CD4-positive, alpha-beta T cell treated with Interleukin-15 for 1 hour (primary cell): ENCODE data around the gene IL18.
"Not testable (repeated sequence)": the region's sequence is repeated elsewhere in the genome, so short reads cannot be mapped to it uniquely, and the experiment has no call there.

Source experiments
- DNase-seq: peaks from one replicate; pipeline ENCODE4 v3.0.0-alpha.2; 2020

The IL18 gene

DNA sequence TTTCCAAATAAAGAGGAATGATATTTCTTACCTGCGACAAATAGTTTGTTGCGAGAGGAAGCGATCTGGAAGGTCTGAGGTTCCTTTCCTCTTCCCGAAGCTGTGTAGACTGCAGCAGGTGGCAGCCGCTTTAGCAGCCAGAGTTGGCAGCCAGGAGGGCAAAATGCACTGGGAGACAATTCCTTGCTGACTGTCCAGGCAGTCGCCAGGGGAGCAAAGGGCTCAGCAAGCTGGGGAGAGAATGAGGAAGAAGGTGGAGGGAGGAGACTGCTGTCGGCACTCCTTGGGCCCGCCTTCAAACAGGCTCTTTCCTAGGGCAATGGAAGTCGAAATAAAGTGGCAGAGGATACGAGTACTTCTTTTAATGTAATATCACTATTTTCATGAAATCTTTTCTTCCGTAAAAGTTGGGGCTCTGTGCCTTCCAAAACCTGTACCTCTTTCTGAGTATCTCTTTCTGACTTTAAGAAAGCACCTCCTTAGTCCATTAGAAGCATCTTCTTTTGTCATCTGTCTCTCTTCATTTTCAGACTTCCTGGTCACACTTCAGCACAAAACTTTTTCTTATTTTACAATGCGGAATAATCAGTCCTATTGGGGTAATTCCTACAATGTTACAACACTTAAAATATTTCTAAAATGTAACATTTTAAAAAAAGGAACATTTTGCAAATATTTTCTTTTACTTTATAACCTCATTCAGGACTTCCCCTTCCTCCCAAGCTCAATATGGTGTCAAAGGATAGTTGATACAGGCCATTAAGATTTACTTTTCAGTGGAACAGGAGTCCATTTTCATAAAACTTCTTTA, at the start of gene IL18:
Gene IL18 (minus strand): TSS at position 220 of the 811 bp plus-strand sequence. CDS start 9,041 bp downstream, outside the sequence.
- DNase-seq, result peak; percentile 32

DNA sequence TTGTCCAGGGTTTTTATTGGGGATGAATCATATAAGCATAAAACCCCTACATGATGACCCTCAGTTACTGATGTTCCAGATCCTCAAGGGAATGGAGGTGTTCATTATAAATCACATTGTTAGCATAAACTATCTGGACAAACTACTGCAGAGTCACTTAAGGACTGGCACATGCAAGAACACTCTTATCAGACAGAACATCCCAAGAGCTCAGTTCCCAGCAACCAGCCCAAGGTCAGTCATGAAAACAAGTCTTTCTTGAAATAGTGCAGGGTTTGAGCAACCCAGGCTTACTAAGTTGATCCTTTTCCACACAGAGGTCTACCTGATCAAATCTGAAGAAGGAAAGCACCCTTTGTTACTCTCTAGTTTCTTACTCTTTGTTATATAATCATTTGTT, 48.8 kb upstream of the IL18 start:
- no peak for DNase-seq

GRCh38 chr11:112212290-112212689, 48.4 kb upstream of the IL18 start:
- DNase-seq, result no peak

DNA sequence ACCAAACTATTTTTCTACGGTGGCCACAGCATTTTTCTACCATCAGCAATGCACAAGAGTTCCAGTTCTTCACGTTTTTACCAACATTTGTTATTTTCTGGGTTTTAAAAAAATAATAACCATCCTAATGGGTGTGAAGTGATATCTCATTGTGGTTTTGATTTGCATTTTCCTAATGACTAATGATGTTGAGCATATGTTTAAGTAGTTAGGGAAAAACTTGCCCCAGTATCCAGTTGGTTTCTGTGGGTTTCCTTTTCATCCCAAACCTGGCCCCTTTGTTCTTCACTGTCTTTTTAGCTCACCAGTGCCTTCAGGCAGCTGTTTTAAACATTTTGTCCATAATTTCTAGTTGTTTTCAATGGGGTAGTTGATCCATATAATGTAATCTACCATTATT, 47.6 kb upstream of the IL18 start:
- no peak for DNase-seq

GRCh38 chr11:112210890-112211289, 47.0 kb upstream of the IL18 start:
- DNase-seq, result no peak

DNA sequence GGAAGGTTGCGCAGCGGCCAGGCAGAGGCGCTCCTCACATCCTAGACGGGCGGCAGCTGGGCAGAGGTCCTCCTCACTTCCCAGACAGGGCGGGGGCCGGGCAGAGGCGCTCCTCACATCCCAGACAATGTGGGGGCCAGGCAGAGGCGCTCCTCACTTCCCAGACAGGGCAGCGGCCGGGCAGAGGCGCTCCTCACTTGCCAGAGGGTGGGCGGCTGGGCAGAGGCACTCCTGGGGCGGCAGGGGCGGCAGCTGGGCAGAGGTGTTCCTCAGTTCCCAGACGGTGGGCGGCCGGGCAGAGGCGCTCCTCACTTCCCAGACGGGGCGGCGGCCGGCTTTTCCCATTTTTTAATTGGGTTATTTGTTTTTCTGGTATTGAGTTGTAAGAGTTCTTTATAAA, 42.2 kb upstream of the IL18 start:
- no peak for DNase-seq

DNA sequence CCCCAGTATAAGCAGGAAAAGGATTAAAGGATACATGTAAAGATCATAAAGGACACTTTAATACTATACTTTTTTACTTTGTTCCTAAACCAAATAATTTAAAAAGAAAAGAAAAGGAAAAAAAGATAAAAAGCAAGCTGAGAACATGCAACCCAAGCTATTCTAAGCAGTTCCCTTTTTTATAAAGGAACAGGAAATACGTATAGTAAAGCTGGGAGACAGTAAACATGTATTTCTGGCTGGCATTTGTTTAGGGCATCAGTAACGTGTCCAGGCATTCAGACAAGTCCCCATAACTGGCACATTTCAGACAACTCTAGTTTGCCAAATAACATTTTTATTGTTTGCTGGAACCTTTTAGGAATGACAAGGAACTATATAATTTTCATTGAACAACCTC, 36.4 kb upstream of the IL18 start:
- DNase-seq, result no peak

- not testable (repeated sequence) for DNase-seq
Observed at GRCh38 chr11:112199101-112199500, 35.2 kb upstream of the IL18 start.

GRCh38 chr11:112196519-112197087, 32.7 kb upstream of the IL18 start:
- no peak for DNase-seq

DNA sequence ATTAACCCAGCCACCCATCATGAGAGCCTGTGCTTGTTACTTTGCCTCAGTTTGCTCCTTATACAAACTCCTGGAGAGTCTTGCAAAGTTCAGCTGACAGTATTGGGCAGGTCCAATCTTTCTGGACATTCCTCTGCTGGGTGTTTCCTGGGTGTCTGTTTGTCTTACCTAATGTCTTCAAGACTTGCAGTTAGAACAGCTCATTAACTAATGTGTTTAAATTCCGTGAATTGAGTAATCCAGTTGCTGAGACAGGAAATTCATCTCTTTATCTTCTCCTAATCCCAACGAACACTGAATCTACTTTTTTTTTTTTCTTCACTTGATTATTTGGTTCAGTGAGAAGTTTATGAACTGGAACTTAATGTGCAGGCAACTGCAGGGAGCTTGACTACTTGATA, 32.1 kb upstream of the IL18 start:
- no peak for DNase-seq

GRCh38 chr11:112195113-112195512, 31.2 kb upstream of the IL18 start:
- not testable (repeated sequence) for DNase-seq

GRCh38 chr11:112186304-112186703, 22.4 kb upstream of the IL18 start:
- no peak for DNase-seq

GRCh38 chr11:112185883-112186282, 22.0 kb upstream of the IL18 start:
- DNase-seq, result no peak

- DNase-seq, result no peak
Observed at GRCh38 chr11:112182867-112183266, 19.0 kb upstream of the IL18 start.

DNA sequence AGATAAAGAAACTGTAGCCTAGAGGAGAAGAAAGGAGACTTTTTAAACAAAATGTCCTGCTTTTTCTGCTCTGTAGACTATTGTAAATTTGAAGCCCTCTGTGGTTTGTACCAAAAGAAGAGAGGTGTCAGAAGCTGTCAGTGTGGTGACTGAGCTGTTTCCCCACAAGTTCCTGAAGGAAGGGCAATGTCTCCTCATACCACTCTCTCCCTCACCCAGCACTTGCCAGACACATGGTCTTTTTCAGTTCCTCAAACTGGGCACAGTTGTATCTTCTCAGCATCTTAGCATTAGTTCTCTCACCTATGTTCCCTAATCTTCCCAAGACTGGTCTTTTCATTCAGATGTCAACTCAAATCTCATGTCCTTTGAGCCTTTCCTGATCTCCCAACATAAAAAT, 15.7 kb upstream of the IL18 start:
- peak; percentile 30 for DNase-seq

GRCh38 chr11:112178936-112179335, 15.0 kb upstream of the IL18 start:
- DNase-seq, result no peak

DNA sequence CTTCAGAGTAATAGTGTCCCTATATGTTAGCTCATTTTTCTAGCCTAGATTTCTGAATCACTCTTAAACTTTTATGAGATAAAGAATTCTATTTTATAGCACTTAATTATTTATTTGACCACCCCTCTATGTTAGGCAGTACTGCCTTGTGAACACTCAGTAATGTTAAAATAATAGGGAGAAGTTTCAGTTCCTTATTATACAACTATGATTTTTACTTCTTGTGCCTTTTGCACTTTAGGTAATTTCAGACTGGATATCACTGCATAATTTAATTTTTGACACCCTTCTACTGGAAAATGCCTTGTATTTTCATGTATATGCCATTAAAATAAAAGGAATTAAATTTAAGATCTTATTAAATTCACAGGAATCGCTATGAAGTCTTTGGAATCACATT, 14.5 kb upstream of the IL18 start:
- DNase-seq, result no peak

- no peak for DNase-seq
Observed at GRCh38 chr11:112177589-112177988, 13.7 kb upstream of the IL18 start.

GRCh38 chr11:112176077-112176476, 12.2 kb upstream of the IL18 start:
- DNase-seq, result no peak

- DNase-seq, result no peak
Observed at GRCh38 chr11:112175599-112175952, 11.7 kb upstream of the IL18 start.

DNA sequence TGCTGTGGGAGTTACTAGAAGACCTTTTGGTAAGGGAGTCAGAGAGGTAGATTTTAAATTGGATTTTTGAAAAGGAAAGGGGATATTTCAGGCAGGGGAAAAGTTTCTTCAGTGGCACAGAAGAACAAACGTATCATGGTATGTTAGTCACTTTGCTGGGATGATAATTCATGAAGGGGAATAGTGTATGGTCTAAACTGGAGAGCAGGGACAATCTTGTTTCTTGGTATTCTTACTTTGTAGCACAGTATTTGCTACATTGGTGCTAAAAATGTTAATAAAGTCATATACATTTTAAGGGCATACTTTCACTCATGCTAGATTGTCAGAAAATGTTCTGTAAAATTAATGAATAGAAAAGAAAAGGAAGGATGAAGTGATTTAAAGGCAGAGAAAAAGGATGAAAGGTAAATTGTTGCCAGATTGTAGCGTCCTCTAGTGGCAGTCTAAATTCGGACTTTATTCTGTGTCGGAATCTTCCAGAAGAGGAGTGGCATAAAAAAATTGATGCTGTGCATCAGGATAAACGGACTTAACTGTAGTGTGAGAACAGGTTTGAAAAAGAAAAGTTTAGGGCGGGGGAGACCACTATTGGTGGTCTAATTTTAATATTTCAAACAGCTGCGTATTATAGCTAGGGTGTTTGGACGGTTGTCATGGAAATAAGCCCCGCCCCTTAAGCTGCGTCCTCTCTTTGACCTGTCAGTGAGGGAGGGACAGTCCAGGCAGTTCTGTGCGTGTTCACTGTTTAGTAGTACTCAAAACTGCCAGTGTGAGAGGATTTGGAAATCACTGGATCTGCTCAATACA, 11.1 kb upstream of the IL18 start, which contains the start of gene BCO2:
Gene BCO2 (plus strand): TSS at position 724 of the 810 bp plus-strand sequence. CDS start 90 bp downstream, outside the sequence.
- DNase-seq, result peak; percentile 82

DNA sequence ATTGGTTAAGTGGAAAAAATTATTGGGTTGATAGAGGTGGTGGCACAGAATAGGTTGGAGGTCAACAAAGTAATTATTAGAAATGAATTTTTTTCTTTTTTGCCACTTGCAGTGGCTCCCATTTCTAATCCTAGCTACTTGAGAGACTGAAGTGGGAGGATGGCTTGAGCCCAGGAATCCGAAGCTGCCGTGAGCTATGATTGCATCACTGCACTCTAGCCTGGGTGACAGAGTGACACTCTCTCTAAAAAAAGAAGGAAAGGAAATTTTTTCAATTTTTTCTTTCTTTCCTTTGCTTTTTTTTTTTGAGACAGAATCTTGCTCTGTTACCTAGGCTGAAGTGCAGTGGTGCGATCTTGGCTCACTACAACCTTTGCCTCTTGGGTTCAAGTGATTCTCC, 9.3 kb upstream of the IL18 start:
- no peak for DNase-seq

DNA sequence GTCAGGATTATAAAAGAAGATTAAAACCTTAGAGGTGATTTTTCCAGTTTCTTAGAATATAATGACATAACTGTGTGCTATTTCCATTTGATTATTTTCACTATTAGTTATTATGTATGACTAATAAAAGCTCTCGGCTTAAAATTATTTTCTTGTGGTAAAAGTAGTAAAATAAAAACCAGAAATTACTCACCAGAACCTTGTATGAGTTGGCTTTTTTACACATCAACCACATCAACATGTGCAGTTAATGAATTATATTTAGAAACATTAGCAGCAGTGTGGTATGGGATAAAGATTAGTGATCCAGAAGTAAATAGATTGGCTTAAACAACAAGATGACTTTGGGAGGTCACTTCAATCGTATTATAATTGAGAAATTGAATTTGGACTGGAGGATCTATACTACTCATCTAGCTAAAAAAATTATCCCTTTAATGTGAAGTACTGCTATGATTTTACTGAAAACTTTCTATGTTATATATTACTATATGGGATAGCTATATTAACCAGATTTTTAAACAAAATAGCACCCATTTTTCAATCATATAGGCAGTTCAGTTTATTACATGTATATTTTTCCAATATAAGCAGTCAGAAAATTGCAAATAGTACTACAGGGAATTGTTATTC, 8.6 kb upstream of the IL18 start:
- no peak for DNase-seq
